Colonic mucosa (tissue), 4 donors: ENCODE measurements around the gene UBE2C. TPM values are rescaled to one million over a fixed set of nuclear protein-coding genes. Genes with fewer than 3 reads are reported as not detected.

Source experiments
- DNase-seq: peaks from one replicate; pipeline ENCODE4 v3.0.0-alpha.2; 2020
- H3K27ac ChIP-seq: fragments of 200-600 bp; one replicate; pipeline ENCODE4 v1.8.0; 2021
- H3K27me3 ChIP-seq: fragments of 200-600 bp; one replicate; pipeline ENCODE4 v1.8.0; 2021
- H3K36me3 ChIP-seq: fragments of 200-600 bp; one replicate; pipeline ENCODE4 v1.8.0; 2021
- H3K4me1 ChIP-seq: fragments of 200-600 bp; one replicate; pipeline ENCODE4 v1.8.0; 2021; ENCODE audit warnings: mild to moderate bottlenecking
- H3K4me3 ChIP-seq: fragments of 200-600 bp; one replicate; pipeline ENCODE4 v1.8.0; 2021
- H3K9ac ChIP-seq, 2 donors: one replicate each; pipeline ENCODE4 v1.7.0; 2013; ENCODE audit warnings: control low read depth in 2 of 2, low read depth in 2 of 2, low read length in 2 of 2
- H3K9me3 ChIP-seq: fragments of 200-600 bp; one replicate; pipeline ENCODE4 v1.8.0; 2021
- CTCF ChIP-seq: fragments of 200-600 bp; IDR thresholded peaks from one replicate; pipeline ENCODE4 v1.8.0; 2022; ENCODE audit warnings: antibody characterized with exemption, mild to moderate bottlenecking
- intact Hi-C: fragments of 100-400 bp; cut with DNase I; formaldehyde crosslinking; loops from one replicate; pipeline ENCODE4 v1.14.1; 2022
- total RNA-seq, 2 donors: library from RNA; stranded (reverse); fragmentation: NEBNext Ultra II Directional in 1 of 2; extraction: Animal tissue kit (Norgen Biotek cat#: 25700) in 1 of 2; gene quantifications; one replicate each; pipeline ENCODE4 v1.2.1, GENCODE V29; 2021
- donor health status: healthy.
- donor health status: DM: no; HTN: no; CAD: no.
- donor health status: DM: no; HTN: no; CAD: no.

Gene UBE2C
- total RNA-seq, 2 donors from 2014 or later: 23.7 to 117 TPM

- intact Hi-C loops: loop anchor here (10.0 kb wide), 1 partner anchor 62 kb away; the partner anchor contains the start of genes SPATA25 and ZSWIM1
- DNase-seq: peak; percentile 67
Measured at GRCh38 chr20:45822857-45823256, 10.4 kb downstream of the UBE2C start.

GRCh38 chr20:45823949-45824835, 11.7 kb downstream of the UBE2C start:
- H3K36me3 ChIP-seq: no peaks in the 10 kb centered on the region
- peak overlapping the region; percentile 43 to 46 for H3K9ac ChIP-seq
- DNase-seq: peak; percentile 63
- H3K4me3 ChIP-seq: peak overlapping the region; percentile 23
- no peak overlapping the region for H3K27ac ChIP-seq
- peaks cover 9% of the 10 kb centered on the region for H3K4me1 ChIP-seq
- no peaks in the 10 kb centered on the region for H3K9me3 ChIP-seq
- TF ChIP-seq CTCF: peak; percentile 42
- intact Hi-C loops: loop anchor here (2.0 to 10.0 kb wide), 2 partner anchors 61 to 139 kb away; partner anchors contain the start of genes SPATA25 and ZSWIM1
- H3K27me3 ChIP-seq: no peaks in the 10 kb centered on the region

More at GRCh38 chr20:45822857-45823256, 10.4 kb downstream of the UBE2C start:
- peak overlapping the region; percentile 28 to 73 for H3K9ac ChIP-seq
- no peaks in the 10 kb centered on the region for H3K27me3 ChIP-seq
- peak overlapping the region; percentile 50 for H3K27ac ChIP-seq
- no peaks in the 10 kb centered on the region for H3K9me3 ChIP-seq
- peaks cover 9% of the 10 kb centered on the region for H3K4me1 ChIP-seq
- TF ChIP-seq CTCF: no peak
- H3K36me3 ChIP-seq: no peaks in the 10 kb centered on the region
- H3K4me3 ChIP-seq: peak overlapping the region; percentile 22

GRCh38 chr20:45826381-45827019, 14.1 kb downstream of the UBE2C start:
- peaks cover 9% of the 10 kb centered on the region for H3K4me1 ChIP-seq
- intact Hi-C loops: loop anchor here (10.0 kb wide), 1 partner anchor 58 kb away; the partner anchor contains the start of genes SPATA25 and ZSWIM1
- H3K27ac ChIP-seq: no peak overlapping the region
- no peak overlapping the region for H3K4me3 ChIP-seq
- H3K27me3 ChIP-seq: no peaks in the 10 kb centered on the region
- H3K9me3 ChIP-seq: no peaks in the 10 kb centered on the region
- H3K9ac ChIP-seq: no peak overlapping the region
- no peaks in the 10 kb centered on the region for H3K36me3 ChIP-seq
- TF ChIP-seq CTCF: no peak
- no peak for DNase-seq

- Histone ChIP-seq H3K27ac (no peak within 1 kb of the TSS), H3K4me3 (no peak within 1 kb of the TSS), H3K9me3 (no peaks in the 10 kb centered on the region), H3K4me1 (peaks cover 9% of the 10 kb centered on the region), H3K36me3 (no peaks in the 10 kb centered on the region), H3K27me3 (no peaks in the 10 kb centered on the region), H3K9ac (no peak within 1 kb of the TSS)
- TF ChIP-seq CTCF: no peak
- no peak for DNase-seq
- intact Hi-C loops: loop anchor here (10.0 kb wide), 1 partner anchor 58 kb away; the partner anchor contains the start of genes SPATA25 and ZSWIM1
Measured at GRCh38 chr20:45827030-45827652, 14.7 kb downstream of the UBE2C start, which contains the start of gene TNNC2. Gene TNNC2 (minus strand): TSS chr20:45827312. CDS start chr20:45827248, 64 bp downstream.

- Histone ChIP-seq H3K9me3 (no peaks in the 10 kb centered on the region), H3K4me1 (peaks cover 6% of the 10 kb centered on the region), H3K36me3 (no peaks in the 10 kb centered on the region), H3K4me3 (no peak overlapping the region), H3K9ac (no peak overlapping the region), H3K27ac (no peak overlapping the region), H3K27me3 (no peaks in the 10 kb centered on the region)
- intact Hi-C loops: loop anchor here (10.0 kb wide), 1 partner anchor 57 kb away; the partner anchor contains the start of genes SPATA25 and ZSWIM1
- TF ChIP-seq CTCF: no peak
- DNase-seq: no peak
Measured at GRCh38 chr20:45827712-45828111, 15.3 kb downstream of the UBE2C start.
